GM21390 (cell line): ENCODE measurements around the gene ANTXR1.

ENCODE experiments used
- ATAC-seq: cut with Tn5 transposase; IDR thresholded peaks from one replicate; pipeline ENCODE4 v1.9.1; 2021; ENCODE audit not compliant: unreplicated experiment

The ANTXR1 gene

GRCh38 chr2:69070969-69071368, 58.0 kb downstream of the ANTXR1 start:
- ATAC-seq = no peak

GRCh38 chr2:69073928-69074570, 61.1 kb downstream of the ANTXR1 start:
- ATAC-seq = no peak

GRCh38 chr2:69074918-69075317, 61.9 kb downstream of the ANTXR1 start:
- no peak for ATAC-seq

GRCh38 chr2:69075486-69075885, 62.5 kb downstream of the ANTXR1 start:
- no peak for ATAC-seq

- no peak for ATAC-seq
Observed at GRCh38 chr2:69076601-69077000, 63.6 kb downstream of the ANTXR1 start.

GRCh38 chr2:69077252-69077950, 64.4 kb downstream of the ANTXR1 start:
- no peak for ATAC-seq

GRCh38 chr2:69080071-69080470, 67.1 kb downstream of the ANTXR1 start:
- ATAC-seq = no peak

GRCh38 chr2:69081001-69081580, 68.1 kb downstream of the ANTXR1 start:
- no peak for ATAC-seq

GRCh38 chr2:69081757-69082156, 68.8 kb downstream of the ANTXR1 start:
- no peak for ATAC-seq

GRCh38 chr2:69082430-69082997, 69.5 kb downstream of the ANTXR1 start:
- ATAC-seq = no peak

GRCh38 chr2:69083235-69083748, 70.3 kb downstream of the ANTXR1 start:
- no peak for ATAC-seq

- ATAC-seq = no peak
Observed at GRCh38 chr2:69084492-69084891, 71.5 kb downstream of the ANTXR1 start.

GRCh38 chr2:69086466-69086865, 73.5 kb downstream of the ANTXR1 start:
- no peak for ATAC-seq

- no peak for ATAC-seq
Observed at GRCh38 chr2:69087211-69087911, 74.4 kb downstream of the ANTXR1 start.

GRCh38 chr2:69087912-69088240, 74.9 kb downstream of the ANTXR1 start:
- ATAC-seq = no peak

GRCh38 chr2:69088466-69088865, 75.5 kb downstream of the ANTXR1 start:
- ATAC-seq = no peak

GRCh38 chr2:69089266-69089665, 76.3 kb downstream of the ANTXR1 start:
- ATAC-seq = no peak

GRCh38 chr2:69089998-69090397, 77.0 kb downstream of the ANTXR1 start:
- ATAC-seq = no peak

GRCh38 chr2:69090820-69091219, 77.8 kb downstream of the ANTXR1 start:
- ATAC-seq = no peak

- no peak for ATAC-seq
Observed at GRCh38 chr2:69092857-69093256, 79.9 kb downstream of the ANTXR1 start.

- no peak for ATAC-seq
Observed at GRCh38 chr2:69095305-69095704, 82.3 kb downstream of the ANTXR1 start.
